HepG2 (cell line): ENCODE data around the gene PLLP. TPM values are rescaled to one million over a fixed set of nuclear protein-coding genes. Genes with fewer than 3 reads are reported as not detected.

ENCODE experiments used
- ATAC-seq: fragments of 200-7000 bp; cut with Tn5 transposase; 3 replicates; pipeline ENCODE4 v1.9.1; 2020; ENCODE audit warnings: mild to moderate bottlenecking, moderate library complexity
- BruUV-seq: library from RNA; stranded (reverse); fragments of 400-500 nt; replicated peaks from 2 replicates; lab custom pipeline; 2021; lab: Mats Ljungman, UMichigan
- CTCF ChIA-PET: fragments of 300-600 bp; formaldehyde crosslinking; extraction: SDS; loops from one replicate; lab custom pipeline; 2021; ENCODE audit warnings: low total read pairs, inconsistent platforms, low intra/inter-chr PET ratio; lab: Yijun Ruan, JAX
- POLR2A ChIA-PET: fragments of 350-600 bp; sonication (Branson Sonifier 250); formaldehyde crosslinking; loops from one replicate; lab custom pipeline; 2020; ENCODE audit warnings: antibody characterized with exemption, inconsistent platforms; lab: Yijun Ruan, JAX
- DNase-seq: peaks from one replicate; pipeline ENCODE4 v3.0.0-alpha.2; 2015; ENCODE audit warnings: low spot score
- FAIRE-seq: peaks from 3 replicates; lab custom pipeline; 2011; peaks lifted over from hg19 to GRCh38; lab: Jason Lieb, UNC
- H2AFZ ChIP-seq: one replicate; pipeline ENCODE4 v1.6.1; 2011; ENCODE audit warnings: low read length, inconsistent platforms
- H3K27ac ChIP-seq: fragments of 300-600 bp; 3 replicates; pipeline ENCODE4 v1.8.0; 2011; ENCODE audit warnings: mixed run types, mild to moderate bottlenecking, mixed read lengths, low read length, inconsistent platforms; ENCODE audit not compliant: insufficient read depth; ENCODE audit errors: extremely low read length
- H3K27me3 ChIP-seq, 2 experiments: fragments of 200-600 bp in 1 of 2; 2 replicates in 1 of 2; 3 replicates in 1 of 2; pipeline versions ENCODE4 v1.6.0 to v1.8.0; 2011; ENCODE audit warnings: low read length in 2 of 2, mild to moderate bottlenecking in 2 of 2, moderate library complexity in 2 of 2, inconsistent platforms in 1 of 2; ENCODE audit not compliant: insufficient read depth in 2 of 2, control insufficient read depth in 1 of 2
- H3K36me3 ChIP-seq, 2 experiments: fragments of 200-600 bp in 1 of 2; replicated peaks in 1 of 2; 2 replicates in 1 of 2; 3 replicates in 1 of 2; pipeline versions ENCODE4 v1.5.1 to v1.8.0; 2011; ENCODE audit warnings: low read length in 2 of 2, inconsistent platforms in 1 of 2; ENCODE audit not compliant: insufficient read depth in 2 of 2, control insufficient read depth in 1 of 2
- H3K4me1 ChIP-seq: 2 replicates; pipeline ENCODE4 v1.5.1; 2012; ENCODE audit warnings: low read length, inconsistent platforms; ENCODE audit not compliant: insufficient read depth
- H3K4me2 ChIP-seq: 2 replicates; pipeline ENCODE4 v1.6.0; 2011; ENCODE audit warnings: low read depth, low read length, inconsistent platforms
- H3K4me3 ChIP-seq, 3 experiments: fragments of 200-600 bp in 1 of 3; sonication (generic), shearing (Covaris generic) in 1 of 3; replicated peaks in 1 of 3; 2 replicates each; pipeline ENCODE4 v1.5.1; 2011 to 2016; ENCODE audit warnings: low read length in 3 of 3, inconsistent platforms in 2 of 3, low read depth in 2 of 3, mild to moderate bottlenecking in 2 of 3, control low read depth in 1 of 3, mixed read lengths in 1 of 3; ENCODE audit not compliant: insufficient read depth in 1 of 3
- H3K79me2 ChIP-seq: one replicate; pipeline ENCODE4 v1.6.1; 2011; ENCODE audit warnings: low read length, inconsistent platforms; ENCODE audit not compliant: insufficient read depth
- H3K9ac ChIP-seq: 2 replicates; pipeline ENCODE4 v1.6.0; 2011; ENCODE audit warnings: mild to moderate bottlenecking, low read depth, low read length, inconsistent platforms; ENCODE audit not compliant: insufficient read depth
- H3K9me3 ChIP-seq: 2 replicates; pipeline ENCODE4 v1.5.1; 2012; ENCODE audit warnings: mild to moderate bottlenecking, low read length
- H4K20me1 ChIP-seq: 2 replicates; pipeline ENCODE4 v1.6.0; 2011; ENCODE audit warnings: inconsistent platforms, mild to moderate bottlenecking, low read length, moderate library complexity; ENCODE audit not compliant: insufficient read depth
- ADNP ChIP-seq: sonication (generic); formaldehyde crosslinking; IDR thresholded peaks from 2 replicates; pipeline ENCODE4 v1.4.0; 2020; ENCODE audit warnings: missing genetic modification reagents
- CHD2 ChIP-seq: IDR thresholded peaks from 2 replicates; pipeline ENCODE4 v1.6.1; 2011; ENCODE audit warnings: low read depth, low read length, improper control_type of control experiment
- FOSL2 ChIP-seq: sonication (generic); formaldehyde crosslinking; IDR thresholded peaks from 2 replicates; pipeline ENCODE4 v1.4.0; 2020; ENCODE audit warnings: missing genetic modification reagents
- GLI4 ChIP-seq: sonication (generic); formaldehyde crosslinking; IDR thresholded peaks from 2 replicates; pipeline ENCODE4 v1.5.1; 2020; ENCODE audit warnings: missing genetic modification reagents, mild to moderate bottlenecking, moderate library complexity, borderline replicate concordance
- HDAC6 ChIP-seq: fragments of 200-600 bp; sonication (generic); IDR thresholded peaks from 2 replicates; pipeline ENCODE4 v1.7.0; 2017; ENCODE audit warnings: mild to moderate bottlenecking, antibody characterized with exemption, low read length, low read depth
- MATR3 ChIP-seq: sonication (generic); formaldehyde crosslinking; IDR thresholded peaks from 2 replicates; pipeline ENCODE4 v1.4.0; 2020; ENCODE audit warnings: missing genetic modification reagents
- RBM22 ChIP-seq: fragments of 200-400 bp; formaldehyde crosslinking; optimal IDR thresholded peaks from 2 replicates; pipeline ENCODE3; 2017; ENCODE audit warnings: mild to moderate bottlenecking, low read length, moderate library complexity
- SMAD9 ChIP-seq: sonication (generic); formaldehyde crosslinking; IDR thresholded peaks from 2 replicates; pipeline ENCODE4 v1.5.1; 2020; ENCODE audit warnings: mild to moderate bottlenecking, missing genetic modification reagents
- SMARCE1 ChIP-seq: fragments of 450-650 bp; IDR thresholded peaks from 2 replicates; pipeline ENCODE4 v1.6.1; 2017; ENCODE audit warnings: borderline replicate concordance
- SOX5 ChIP-seq: IDR thresholded peaks from 2 replicates; pipeline ENCODE4 v1.6.1; 2016; ENCODE audit warnings: borderline replicate concordance
- SPEN ChIP-seq: sonication (generic); formaldehyde crosslinking; IDR thresholded peaks from 2 replicates; pipeline ENCODE4 v1.5.1; 2020; ENCODE audit warnings: low read depth, mild to moderate bottlenecking, missing genetic modification reagents
- SRF ChIP-seq: IDR thresholded peaks from 2 replicates; pipeline ENCODE4 v1.6.1; 2011; ENCODE audit warnings: mild to moderate bottlenecking, low read depth, low read length, moderate library complexity
- TBL1XR1 ChIP-seq: fragments of 150-350 bp; IDR thresholded peaks from 2 replicates; pipeline ENCODE4 v1.6.1; 2014; ENCODE audit warnings: borderline replicate concordance, low read length; ENCODE audit not compliant: partially characterized antibody
- ZFP1 ChIP-seq: IDR thresholded peaks from 2 replicates; pipeline ENCODE4 v1.6.1; 2016
- ZNF292 ChIP-seq: sonication (generic); formaldehyde crosslinking; IDR thresholded peaks from 2 replicates; pipeline ENCODE4 v1.8.1; 2022; ENCODE audit warnings: mild to moderate bottlenecking, low read depth, missing genetic modification reagents, borderline replicate concordance
- ZNF720 ChIP-seq: sonication (generic); formaldehyde crosslinking; IDR thresholded peaks from 2 replicates; pipeline ENCODE4 v1.4.0; 2020; ENCODE audit warnings: missing genetic modification reagents
- WGBS: methylation state at CpG from one replicate; pipeline ENCODE4 v1.1.6; 2017; ENCODE audit warnings: low lambda C conversion rate; 5-methylcytosine and 5-hydroxymethylcytosine counted together
- in situ Hi-C: cut with HindIII; loops from 2 replicates; pipeline ENCODE4 v1.10.0; 2017; ENCODE audit warnings: low pct_unique_long_range_greater_than_20kb; ENCODE audit not compliant: extremely low pct_ligation_motif_present
- intact Hi-C: fragments of 100-400 bp; cut with micrococcal nuclease; formaldehyde crosslinking; loops from one replicate; pipeline ENCODE4 v1.10.0; 2022; ENCODE audit not compliant: unreplicated experiment
- polyA plus RNA-seq, 8 experiments: library from polyadenylated mRNA; depleted of rRNA in 3 of 8; stranded (reverse) in 7 of 8; unstranded in 1 of 8; fragments of >200 nt; fragmentation: Illumina TruSeq in 4 of 8; extraction: Trizol in 4 of 8; gene quantifications; 2 replicates each; pipeline versions ENCODE4 v1.2.1 to v1.2.3, GENCODE V29; 2011 to 2016; ENCODE audit warnings: low read depth in 4 of 8, missing spikeins in 1 of 8, mixed read lengths in 1 of 8; ENCODE audit not compliant: insufficient read depth in 1 of 8
- total RNA-seq, 5 experiments: library from RNA; depleted of rRNA; stranded (reverse); fragments of >200 nt; fragmentation: Illumina TruSeq; extraction: Trizol; gene quantifications; 2 replicates each; pipeline ENCODE4 v1.2.3, GENCODE V29; 2016; ENCODE audit warnings: low read depth in 1 of 5
- TF ChIP-seq, protein P1 (sequence below), 2 experiments: fragments of 450-650 bp in 1 of 2; sonication (generic) in 1 of 2; formaldehyde crosslinking; IDR thresholded peaks; 2 replicates each; pipeline versions ENCODE4 v1.5.0 to v1.8.0; 2020 to 2022; ENCODE audit warnings: mild to moderate bottlenecking in 1 of 2, missing genetic modification reagents in 1 of 2

PLLP gene
- total and polyA plus RNA-seq, 2 of the 13 experiments (the other 11 are each of a cell fraction or from before 2014, with no cell fraction given), result 60.6 to 127 TPM

DNA sequence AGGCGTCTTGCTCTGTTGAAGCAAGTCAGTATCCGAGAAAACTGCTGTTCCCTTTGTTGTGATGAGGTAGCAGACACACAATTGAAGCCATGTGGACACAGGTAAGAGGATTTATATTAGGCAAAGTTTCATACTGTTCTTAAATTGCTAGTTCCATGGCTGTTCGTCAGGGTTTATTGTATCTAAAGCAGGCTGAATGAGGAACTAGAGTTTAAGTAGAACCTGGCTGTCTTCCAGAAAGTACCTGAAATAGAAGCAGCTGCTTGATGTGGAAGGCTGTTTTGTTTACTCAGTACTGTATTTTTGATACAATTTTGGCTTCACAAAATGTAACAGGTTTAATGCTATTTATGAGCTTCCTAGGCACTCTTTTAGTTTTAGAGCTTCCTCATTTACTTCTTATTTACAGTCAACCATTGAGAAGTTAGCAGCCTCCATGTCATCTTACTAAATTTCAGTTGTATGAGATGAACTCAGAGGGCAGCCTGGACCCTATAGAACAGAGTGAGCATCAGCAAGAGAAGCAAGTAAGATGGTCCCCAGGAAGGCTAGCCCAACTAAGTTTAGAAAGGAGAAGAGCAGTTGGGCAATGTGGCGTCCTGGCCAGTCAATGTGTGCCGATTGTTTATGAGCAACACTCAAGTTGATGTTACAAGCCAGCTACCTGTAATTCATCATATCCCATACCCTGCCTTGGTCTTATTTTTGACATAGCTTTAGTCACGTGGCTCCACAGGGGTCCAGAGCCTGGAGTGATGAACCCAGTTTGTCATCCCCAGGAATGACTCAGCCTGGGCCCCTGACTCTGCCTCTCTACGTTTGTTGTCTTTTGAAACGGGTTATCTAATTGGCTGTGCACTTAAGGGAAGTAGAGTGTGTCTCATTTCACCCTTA, 49.1 kb downstream of the PLLP start:
- WGBS, result 88% methylated on average over 8 of the region's 8 CpGs
- FAIRE-seq, result no peak
- no peak overlapping the region for H2AFZ ChIP-seq
- in situ Hi-C loops, result no loop called here
- H3K9ac ChIP-seq, result no peak overlapping the region
- BruUV-seq, result no TSS peak
- CTCF ChIA-PET, result no interaction called here
- DNase-seq, result peak; percentile 29
- TF ChIP-seq HDAC6 (no peak), CHD2 (no peak), FOSL2 (peak; percentile 67), ZNF292 (CRISPR knock-in tag) (no peak), ADNP (CRISPR knock-in tag) (no peak), GLI4 (no peak), TBL1XR1 (no peak), RBM22 (peak; percentile 41)
- TF ChIP-seq, all 625 proteins: peak for 2
- Histone ChIP-seq H3K9me3 (no peaks in the 10 kb centered on the region), H3K4me1 (no peaks in the 10 kb centered on the region), H3K27me3 (no peaks in the 10 kb centered on the region), H3K36me3 (peaks cover 44 to 78% of the 10 kb centered on the region in 2 experiments), H3K27ac (no peak overlapping the region), H3K4me2 (no peak overlapping the region), H3K4me3 (no peak overlapping the region), H3K79me2 (no peaks in the 10 kb centered on the region), H4K20me1 (no peaks in the 10 kb centered on the region)
- intact Hi-C loops, result no loop called here
- POLR2A ChIA-PET, result no interaction called here
- ATAC-seq, result peak; percentile 46; the same call in 2 of the 3 replicates

- Histone ChIP-seq H3K27me3 (no peaks in the 10 kb centered on the region), H3K9me3 (no peaks in the 10 kb centered on the region), H3K9ac (no peak overlapping the region), H3K27ac (no peak overlapping the region), H3K4me2 (no peak overlapping the region), H3K79me2 (no peaks in the 10 kb centered on the region), H3K4me1 (no peaks in the 10 kb centered on the region), H3K36me3 (peaks cover 44 to 79% of the 10 kb centered on the region in 2 experiments), H3K4me3 (no peak overlapping the region), H4K20me1 (no peaks in the 10 kb centered on the region), H2AFZ (no peak overlapping the region)
- ChIA-PET CTCF (no interaction called here), POLR2A (no interaction called here)
- ATAC-seq (no peak), DNase-seq (no peak), FAIRE-seq (no peak)
- TF ChIP-seq ZFP1 (no peak), SPEN (CRISPR knock-in tag) (no peak), SMAD9 (CRISPR knock-in tag) (no peak), MATR3 (CRISPR knock-in tag) (no peak), SOX5 (no peak), ZNF720 (CRISPR knock-in tag) (no peak), SRF (no peak), SMARCE1 (no peak)
- TF ChIP-seq, protein P1, sequence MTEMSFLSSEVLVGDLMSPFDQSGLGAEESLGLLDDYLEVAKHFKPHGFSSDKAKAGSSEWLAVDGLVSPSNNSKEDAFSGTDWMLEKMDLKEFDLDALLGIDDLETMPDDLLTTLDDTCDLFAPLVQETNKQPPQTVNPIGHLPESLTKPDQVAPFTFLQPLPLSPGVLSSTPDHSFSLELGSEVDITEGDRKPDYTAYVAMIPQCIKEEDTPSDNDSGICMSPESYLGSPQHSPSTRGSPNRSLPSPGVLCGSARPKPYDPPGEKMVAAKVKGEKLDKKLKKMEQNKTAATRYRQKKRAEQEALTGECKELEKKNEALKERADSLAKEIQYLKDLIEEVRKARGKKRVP (CRISPR knock-in tag; IDR thresholded peaks at IDR 0.05), result no peak
- in situ Hi-C loops (no loop called here), intact Hi-C loops (no loop called here)
- no TSS peak for BruUV-seq
These were observed 49.8 kb downstream of the PLLP start for GRCh38 chr16:57234707-57235092.
